Pons (tissue), 1 donor: ENCODE results near the gene FOXJ3.

Experiments
- DNase-seq: peaks from one replicate; pipeline ENCODE4 v3.0.0-alpha.2; 2016; ENCODE audit warnings: low spot score

The FOXJ3 gene

GRCh38 chr1:42311138-42311537 lies 23.9 kb downstream of the FOXJ3 start:
- DNase-seq, result no peak

GRCh38 chr1:42306977-42307376 lies 28.1 kb downstream of the FOXJ3 start:
- no peak for DNase-seq

- DNase-seq, result no peak
Observed at GRCh38 chr1:42305639-42306038, 29.4 kb downstream of the FOXJ3 start.

GRCh38 chr1:42302034-42302433 lies 33.0 kb downstream of the FOXJ3 start:
- DNase-seq, result no peak

- DNase-seq, result no peak
Observed at GRCh38 chr1:42298520-42298919, 36.5 kb downstream of the FOXJ3 start.

GRCh38 chr1:42295816-42296215 lies 39.2 kb downstream of the FOXJ3 start:
- DNase-seq, result no peak

- DNase-seq, result no peak
Observed at GRCh38 chr1:42290130-42290529, 44.9 kb downstream of the FOXJ3 start.

GRCh38 chr1:42288311-42288985 lies 46.6 kb downstream of the FOXJ3 start:
- DNase-seq, result no peak

GRCh38 chr1:42282867-42283583 lies 52.0 kb downstream of the FOXJ3 start:
- no peak for DNase-seq

- no peak for DNase-seq
Observed at GRCh38 chr1:42282024-42282579, 52.9 kb downstream of the FOXJ3 start.

GRCh38 chr1:42280821-42281220 lies 54.2 kb downstream of the FOXJ3 start:
- no peak for DNase-seq

- DNase-seq, result no peak
Observed at GRCh38 chr1:42279055-42279454, 56.0 kb downstream of the FOXJ3 start.

- no peak for DNase-seq
Observed at GRCh38 chr1:42272920-42273319, 62.1 kb downstream of the FOXJ3 start.

- DNase-seq, result no peak
Observed at GRCh38 chr1:42267904-42268303, 67.1 kb downstream of the FOXJ3 start.

GRCh38 chr1:42266253-42267135 lies 68.5 kb downstream of the FOXJ3 start:
- DNase-seq, result no peak

GRCh38 chr1:42264511-42265190 lies 70.4 kb downstream of the FOXJ3 start:
- DNase-seq, result no peak

- DNase-seq, result no peak
Observed at GRCh38 chr1:42263019-42263418, 72.0 kb downstream of the FOXJ3 start.

GRCh38 chr1:42260376-42261070 lies 74.5 kb downstream of the FOXJ3 start:
- no peak for DNase-seq

GRCh38 chr1:42259739-42260064 lies 75.3 kb downstream of the FOXJ3 start:
- no peak for DNase-seq

GRCh38 chr1:42259059-42259738 lies 75.8 kb downstream of the FOXJ3 start:
- peak; percentile 96 for DNase-seq

- DNase-seq, result peak; percentile 59
Observed at GRCh38 chr1:42258218-42258617, 76.8 kb downstream of the FOXJ3 start.
